Fibroblast of skin of back (primary cell): Measurements from ENCODE around the gene ADARB2.
"Not testable (repeated sequence)": the region's sequence is repeated elsewhere in the genome, so short reads cannot be mapped to it uniquely, and the experiment has no call there.

Experiments used
- DNase-seq: peaks from one replicate; pipeline ENCODE4 v3.0.0-alpha.2; 2013

The ADARB2 gene

GRCh38 chr10:1461016-1461415 is 276.3 kb downstream of the ADARB2 start:
- DNase-seq, result no peak

- DNase-seq, result not testable (repeated sequence)
These were observed 277.7 kb downstream of the ADARB2 start for GRCh38 chr10:1459664-1460063.

- DNase-seq, result no peak
These were observed 282.4 kb downstream of the ADARB2 start for GRCh38 chr10:1454951-1455350.

GRCh38 chr10:1454428-1454827 is 282.9 kb downstream of the ADARB2 start:
- DNase-seq, result no peak

- DNase-seq, result no peak
These were observed 284.5 kb downstream of the ADARB2 start for GRCh38 chr10:1452777-1453176.

- DNase-seq, result no peak
These were observed 285.4 kb downstream of the ADARB2 start for GRCh38 chr10:1451941-1452340.

- DNase-seq, result no peak
These were observed 285.9 kb downstream of the ADARB2 start for GRCh38 chr10:1451362-1451888.

- DNase-seq, result no peak
These were observed 287.6 kb downstream of the ADARB2 start for GRCh38 chr10:1449572-1450205.

GRCh38 chr10:1449021-1449420 is 288.3 kb downstream of the ADARB2 start:
- no peak for DNase-seq

- DNase-seq, result no peak
These were observed 288.9 kb downstream of the ADARB2 start for GRCh38 chr10:1448252-1448930.

GRCh38 chr10:1444826-1445225 is 292.5 kb downstream of the ADARB2 start:
- no peak for DNase-seq

GRCh38 chr10:1440897-1441296 is 296.4 kb downstream of the ADARB2 start:
- no peak for DNase-seq

GRCh38 chr10:1434912-1435692 is 302.2 kb downstream of the ADARB2 start:
- no peak for DNase-seq

- no peak for DNase-seq
These were observed 303.1 kb downstream of the ADARB2 start for GRCh38 chr10:1434202-1434601.

GRCh38 chr10:1432161-1432560 is 305.2 kb downstream of the ADARB2 start:
- no peak for DNase-seq

GRCh38 chr10:1431229-1431628 is 306.1 kb downstream of the ADARB2 start:
- no peak for DNase-seq

- not testable (repeated sequence) for DNase-seq
These were observed 309.7 kb downstream of the ADARB2 start for GRCh38 chr10:1427521-1428186.

GRCh38 chr10:1426786-1427185 is 310.5 kb downstream of the ADARB2 start:
- DNase-seq, result no peak

- no peak for DNase-seq
These were observed 311.4 kb downstream of the ADARB2 start for GRCh38 chr10:1425879-1426278.

- DNase-seq, result no peak
These were observed 312.7 kb downstream of the ADARB2 start for GRCh38 chr10:1424648-1425047.

- no peak for DNase-seq
These were observed 313.6 kb downstream of the ADARB2 start for GRCh38 chr10:1423676-1424253.

- no peak for DNase-seq
These were observed 315.1 kb downstream of the ADARB2 start for GRCh38 chr10:1422275-1422674.
